Measurements from ENCODE around the gene PKP1.

DNA sequence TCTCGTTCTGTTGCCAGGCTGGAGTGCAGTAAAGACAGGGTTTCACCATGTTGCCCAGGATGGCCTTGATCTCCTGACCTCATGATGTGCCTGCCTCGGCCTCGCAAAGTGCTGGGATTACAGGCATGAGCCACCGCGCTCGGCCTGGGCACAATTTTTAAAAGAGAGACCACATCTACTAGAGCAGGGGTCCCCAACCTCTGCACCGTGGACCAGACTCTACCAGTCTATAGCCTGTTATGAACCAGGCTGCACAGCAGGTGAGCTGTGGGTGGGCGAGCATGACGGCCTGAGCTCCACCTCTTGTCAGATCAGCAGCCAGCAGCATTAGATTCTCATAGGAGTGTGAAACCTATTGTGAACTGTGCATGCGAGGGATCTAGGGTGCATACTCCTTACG lies 73.4 kb downstream of the PKP1 start:
- no peak for TF ChIP-seq GATA2 (IDR thresholded peaks at IDR 0.05; ENCODE audit: low read depth, low read length)
- TF ChIP-seq GATA3 (IDR thresholded peaks at IDR 0.05; ENCODE audit: low read depth, low read length): no peak
